H1 (cell line): Measurements from ENCODE around the gene TPPP. TPM values are rescaled to one million over a fixed set of nuclear protein-coding genes. Genes with fewer than 3 reads are reported as not detected.

Source experiments
- CTCF ChIA-PET: fragments of 300-600 bp; sonication (Branson Sonifier 250); formaldehyde crosslinking; loops from one replicate; lab custom pipeline; 2021; ENCODE audit not compliant: partially characterized antibody; lab: Charles Lee
- POLR2A ChIA-PET: fragments of 300-600 bp; sonication (Branson Sonifier 250); formaldehyde crosslinking; loops from one replicate; lab custom pipeline; 2021; ENCODE audit warnings: inconsistent platforms; ENCODE audit not compliant: partially characterized antibody; lab: Charles Lee
- DNase-seq, 2 experiments: peaks; one replicate each; pipeline versions ENCODE4 v3.0.0 to v3.0.0-alpha.2; 2010 to 2022; ENCODE audit warnings: low spot score in 2 of 2, low read depth in 1 of 2, mixed read lengths in 1 of 2
- FAIRE-seq: peaks from 2 replicates; lab custom pipeline; 2011; peaks lifted over from hg19 to GRCh38; lab: Jason Lieb, UNC
- H2AFZ ChIP-seq: 2 replicates; pipeline ENCODE4 v1.8.1; 2012; ENCODE audit warnings: low read length, inconsistent platforms
- H2AK5ac ChIP-seq: 2 replicates; pipeline ENCODE4 v1.6.1; 2013; ENCODE audit warnings: low read depth, low read length
- H2BK120ac ChIP-seq: replicated peaks from 2 replicates; pipeline ENCODE3; 2013; ENCODE audit warnings: low read depth, low read length, inconsistent platforms
- H2BK12ac ChIP-seq: 2 replicates; pipeline ENCODE4 v1.6.1; 2013; ENCODE audit warnings: low read depth, low read length
- H2BK15ac ChIP-seq: 2 replicates; pipeline ENCODE4 v1.6.1; 2013; ENCODE audit warnings: low read length
- H2BK20ac ChIP-seq: 2 replicates; pipeline ENCODE4 v1.6.1; 2013; ENCODE audit warnings: low read length
- H2BK5ac ChIP-seq: 2 replicates; pipeline ENCODE4 v1.6.1; 2013; ENCODE audit warnings: low read depth, low read length
- H3K14ac ChIP-seq: 2 replicates; pipeline ENCODE4 v1.6.1; 2013; ENCODE audit warnings: inconsistent platforms; ENCODE audit not compliant: insufficient read length
- H3K18ac ChIP-seq: 2 replicates; pipeline ENCODE4 v1.6.1; 2013; ENCODE audit warnings: low read length; ENCODE audit errors: extremely low read depth
- H3K23ac ChIP-seq: 2 replicates; pipeline ENCODE4 v1.6.1; 2013; ENCODE audit warnings: inconsistent platforms; ENCODE audit not compliant: insufficient read length
- H3K23me2 ChIP-seq: 2 replicates; pipeline ENCODE4 v1.6.1; 2013; ENCODE audit warnings: low read depth, low read length
- H3K27ac ChIP-seq: 2 replicates; pipeline ENCODE4 v1.6.1; 2011; ENCODE audit warnings: low read depth, low read length, inconsistent platforms
- H3K27me3 ChIP-seq, 4 experiments: replicated peaks in 1 of 4; 1 replicate in 1 of 4; 2 replicates in 3 of 4; pipeline versions ENCODE4 v1.6.1 to v1.8.1; 2011 to 2013; ENCODE audit warnings: low read length in 3 of 4, mild to moderate bottlenecking in 3 of 4, inconsistent platforms in 2 of 4, mixed read lengths in 2 of 4, moderate library complexity in 1 of 4; ENCODE audit not compliant: control insufficient read depth in 3 of 4, insufficient read depth in 3 of 4; ENCODE audit errors: extremely low read depth in 1 of 4
- H3K36me3 ChIP-seq, 4 experiments: 2 replicates each; pipeline versions ENCODE4 v1.6.1 to v1.8.1; 2011 to 2013; ENCODE audit warnings: mild to moderate bottlenecking in 4 of 4, low read length in 3 of 4, moderate library complexity in 2 of 4, control low read depth in 1 of 4, inconsistent platforms in 1 of 4; ENCODE audit not compliant: insufficient read depth in 4 of 4, control insufficient read depth in 2 of 4
- H3K4ac ChIP-seq: replicated peaks from 2 replicates; pipeline ENCODE3; 2013; ENCODE audit warnings: low read length, low read depth, mixed read lengths, inconsistent platforms; ENCODE audit not compliant: insufficient read length
- H3K4me1 ChIP-seq, 4 experiments: replicated peaks in 1 of 4; 1 replicate in 1 of 4; 2 replicates in 3 of 4; pipeline versions ENCODE4 v1.6.1 to v1.8.1; 2011 to 2013; ENCODE audit warnings: low read length in 3 of 4, inconsistent platforms in 2 of 4, mixed read lengths in 1 of 4; ENCODE audit not compliant: insufficient read depth in 4 of 4, control insufficient read depth in 3 of 4
- H3K4me2 ChIP-seq, 2 experiments: 2 replicates each; pipeline versions ENCODE4 v1.6.1 to v1.8.1; 2011 to 2013; ENCODE audit warnings: low read depth in 2 of 2, low read length in 2 of 2, control low read depth in 1 of 2, inconsistent platforms in 1 of 2, mild to moderate bottlenecking in 1 of 2; ENCODE audit not compliant: insufficient read depth in 1 of 2
- H3K4me3 ChIP-seq, 4 experiments: fragments of 200-600, 300-600 bp in 1 of 4; sonication (generic), shearing (Covaris generic), sonication (Bioruptor Twin) in 1 of 4; 2 replicates each; pipeline versions ENCODE4 v1.5.1 to v1.8.1; 2011 to 2016; ENCODE audit warnings: low read length in 4 of 4, low read depth in 3 of 4, control low read depth in 2 of 4, inconsistent platforms in 2 of 4, mild to moderate bottlenecking in 2 of 4, mixed read lengths in 1 of 4, moderate library complexity in 1 of 4; ENCODE audit not compliant: insufficient read depth in 2 of 4; ENCODE audit errors: extremely low read depth in 1 of 4
- H3K56ac ChIP-seq: replicated peaks from 2 replicates; pipeline ENCODE3; 2013; ENCODE audit warnings: low read depth, mild to moderate bottlenecking, mixed read lengths, low read length, inconsistent platforms; ENCODE audit not compliant: insufficient read length
- H3K79me1 ChIP-seq: 2 replicates; pipeline ENCODE4 v1.6.1; 2013; ENCODE audit warnings: low read depth, low read length, control low read depth
- H3K79me2 ChIP-seq, 2 experiments: 2 replicates each; pipeline versions ENCODE4 v1.6.1 to v1.8.1; 2012 to 2013; ENCODE audit warnings: low read length in 2 of 2, mild to moderate bottlenecking in 2 of 2, inconsistent platforms in 1 of 2; ENCODE audit not compliant: insufficient read depth in 2 of 2, control insufficient read depth in 1 of 2
- H3K9ac ChIP-seq, 4 experiments: replicated peaks in 1 of 4; 1 replicate in 1 of 4; 2 replicates in 3 of 4; pipeline versions ENCODE4 v1.6.1 to v1.8.1; 2011 to 2013; ENCODE audit warnings: low read depth in 3 of 4, low read length in 3 of 4, control low read depth in 2 of 4, mild to moderate bottlenecking in 2 of 4, moderate library complexity in 2 of 4, inconsistent platforms in 1 of 4; ENCODE audit errors: extremely low read depth in 1 of 4
- H3K9me3 ChIP-seq, 2 experiments: 2 replicates each; pipeline versions ENCODE4 v1.6.1 to v1.8.1; 2012 to 2013; ENCODE audit warnings: mild to moderate bottlenecking in 2 of 2, moderate library complexity in 2 of 2, control low read depth in 1 of 2, inconsistent platforms in 1 of 2, low read depth in 1 of 2, low read length in 1 of 2, mixed read lengths in 1 of 2; ENCODE audit not compliant: insufficient read depth in 2 of 2
- H4K20me1 ChIP-seq, 2 experiments: replicated peaks in 1 of 2; 2 replicates each; pipeline versions ENCODE3 to v1.8.1; 2011 to 2013; ENCODE audit warnings: inconsistent platforms in 2 of 2, low read length in 2 of 2, mild to moderate bottlenecking in 1 of 2; ENCODE audit not compliant: insufficient read depth in 2 of 2, control insufficient read depth in 1 of 2
- H4K5ac ChIP-seq: 2 replicates; pipeline ENCODE4 v1.6.1; 2013; ENCODE audit warnings: low read length, low read depth, mixed read lengths, inconsistent platforms; ENCODE audit not compliant: insufficient read length
- H4K8ac ChIP-seq: 2 replicates; pipeline ENCODE4 v1.8.0; 2013; ENCODE audit warnings: mild to moderate bottlenecking, moderate library complexity, low read length, inconsistent platforms; ENCODE audit not compliant: insufficient read depth; ENCODE audit errors: extremely low read depth
- H4K91ac ChIP-seq: replicated peaks from 2 replicates; pipeline ENCODE3; 2013; ENCODE audit warnings: low read length, mixed read lengths, inconsistent platforms; ENCODE audit not compliant: insufficient read length
- EP300 ChIP-seq, 2 experiments: IDR thresholded peaks; 1 replicate in 1 of 2; 2 replicates in 1 of 2; pipeline ENCODE4 v1.6.1; 2011 to 2012; ENCODE audit warnings: low read depth in 2 of 2, low read length in 2 of 2, mild to moderate bottlenecking in 2 of 2, borderline replicate concordance in 1 of 2, inconsistent platforms in 1 of 2, moderate library complexity in 1 of 2
- RXRA ChIP-seq: IDR thresholded peaks from 2 replicates; pipeline ENCODE4 v1.6.1; 2011; ENCODE audit warnings: low read depth, mild to moderate bottlenecking, low read length, moderate library complexity; ENCODE audit not compliant: insufficient read depth
- SUZ12 ChIP-seq: fragments of 200-600 bp; sonication (generic); IDR thresholded peaks from 2 replicates; pipeline ENCODE4 v1.6.1; 2012; ENCODE audit warnings: mild to moderate bottlenecking, inconsistent platforms, low read length, moderate library complexity, mixed read lengths
- WGBS, 2 experiments: shearing (Covaris generic) in 1 of 2; methylation state at CpG; one replicate each; pipeline versions ENCODE4 v1.1.6 to v1.1.7; 2013 to 2015; ENCODE audit warnings: low lambda C conversion rate in 2 of 2, mixed read lengths in 2 of 2, inconsistent platforms in 1 of 2, low coverage in 1 of 2, missing lambda C conversion rate in 1 of 2; ENCODE audit not compliant: insufficient replicate concordance in 2 of 2, insufficient coverage in 1 of 2, insufficient read length in 1 of 2; ENCODE audit errors: extremely low coverage in 1 of 2, missing lambda C conversion rate in 1 of 2; 5-methylcytosine and 5-hydroxymethylcytosine counted together
- polyA plus RNA-seq, 7 experiments: library from polyadenylated mRNA; depleted of rRNA in 3 of 7; stranded (reverse) in 5 of 7; unstranded in 2 of 7; fragments of >200 nt in 5 of 7; fragments of 200-250 nt in 2 of 7; gene quantifications; 1 replicate in 5 of 7; 2 replicates in 1 of 7; 4 replicates in 1 of 7; pipeline versions ENCODE4 v1.2.1 to v1.2.3, GENCODE V29; 2011 to 2013; ENCODE audit warnings: missing spikeins in 2 of 7, mixed read lengths in 2 of 7
- total RNA-seq: library from RNA; stranded (reverse); fragmentation: NEBNext Ultra II Directional; extraction: Animal tissue kit (Norgen Biotek cat#: 25700); gene quantifications from 2 replicates; pipeline ENCODE4 v1.2.1, GENCODE V29; 2021

TPPP gene
- total and polyA plus RNA-seq, 2 of the 8 experiments (the other 6 are each of a cell fraction or from before 2014, with no cell fraction given): 0.36 to 0.93 TPM

DNA sequence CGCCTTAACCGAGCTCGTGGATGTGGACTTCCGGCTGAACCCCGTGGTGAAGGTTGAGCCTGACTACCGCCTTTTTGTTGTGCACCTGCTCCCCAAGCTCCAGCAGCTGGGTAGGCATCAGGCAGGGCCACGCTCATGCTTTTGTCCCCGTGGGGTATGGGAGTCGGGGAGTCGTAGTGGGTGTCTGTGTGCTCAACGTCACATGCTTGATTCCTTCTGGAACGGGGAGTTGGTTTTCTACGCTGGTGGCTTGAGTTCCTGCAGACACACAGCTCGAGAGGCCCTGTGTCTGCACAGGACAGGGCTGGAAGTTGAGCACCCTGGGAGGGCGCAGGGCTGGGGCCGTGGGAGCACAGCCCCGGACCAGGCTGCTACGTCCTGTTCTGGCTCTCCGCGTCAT lies 73.0 kb downstream of the TPPP start:
- Histone ChIP-seq H4K5ac (no peak overlapping the region), H3K27me3 (no peaks in the 10 kb centered on the region), H2BK20ac (no peak overlapping the region), H2BK15ac (no peak overlapping the region), H3K4me3 (no peak overlapping the region), H3K79me1 (peaks cover 17% of the 10 kb centered on the region), H3K36me3 (peaks cover 13 to 36% (median 32%) of the 10 kb centered on the region in 4 experiments), H4K8ac (no peak overlapping the region), H3K27ac (no peak overlapping the region), H3K14ac (no peak overlapping the region), H2BK120ac (no peak overlapping the region), H3K79me2 (peaks cover 7 to 29% of the 10 kb centered on the region in 2 experiments), H2BK12ac (no peak overlapping the region), H2AFZ (no peak overlapping the region), H4K20me1 (peaks cover 5 to 17% of the 10 kb centered on the region in 2 experiments), H3K23ac (no peak overlapping the region), H3K4ac (no peak overlapping the region), H3K9me3 (no peaks in the 10 kb centered on the region), H2AK5ac (no peak overlapping the region), H3K23me2 (no peaks in the 10 kb centered on the region; the same call in 1 of the 2 replicates), H3K4me2 (no peak overlapping the region), H3K56ac (no peak overlapping the region), H2BK5ac (no peak overlapping the region), H3K18ac (no peak overlapping the region), H4K91ac (no peak overlapping the region), H3K9ac (no peak overlapping the region), H3K4me1 (no peaks in the 10 kb centered on the region)
- TF ChIP-seq RXRA (no peak), SUZ12 (no peak), EP300 (IDR thresholded peaks at IDR 0.05; ENCODE audit: borderline replicate concordance in 1 of 2, low read depth in 2 of 2, low read length in 2 of 2) (no peak)
- FAIRE-seq (no peak), DNase-seq (peak in 1 of 2 experiments; percentile 23)
- CTCF ChIA-PET: interaction anchor here (1.6 kb wide), 1 partner anchor 91 kb away, joined by 5 read pairs; no protein-coding TSS in a partner anchor
- WGBS, 2 experiments: 93% methylated on average over 15 of the region's 20 CpGs; no CpG with 5 or more reads in 1 of the 2 experiments
- POLR2A ChIA-PET: no interaction called here
